Measurements from ENCODE around the gene AGPS. TPM values are rescaled to one million over a fixed set of nuclear protein-coding genes. Genes with fewer than 3 reads are reported as not detected.

The AGPS gene
- polyA plus RNA-seq, 1 experiment, result 22.6 TPM

- H3K9me3 ChIP-seq (ENCODE audit: control insufficient read depth, insufficient read depth, low read length), result no peaks in the 10 kb centered on the region
- CTCF ChIA-PET, result no interaction called here
- no peak for DNase-seq (ENCODE audit: low read depth, low spot score)
- POLR2A ChIA-PET, result no interaction called here
- no peak overlapping the region for H3K27ac ChIP-seq (ENCODE audit: low read depth, low read length)
- H3K27me3 ChIP-seq (ENCODE audit: control insufficient read depth, insufficient read depth, low read length), result no peaks in the 10 kb centered on the region
- H3K4me3 ChIP-seq (ENCODE audit: low read depth, low read length), result no peak overlapping the region
- TF ChIP-seq CTCF (IDR thresholded peaks at IDR 0.05; ENCODE audit: low read depth, low read length), result no peak
Measured at GRCh38 chr2:177537213-177537612, 144.6 kb downstream of the AGPS start.

GRCh38 chr2:177537636-177538035, 145.1 kb downstream of the AGPS start:
- Histone ChIP-seq H3K27me3 (ENCODE audit: control insufficient read depth, insufficient read depth, low read length) (no peaks in the 10 kb centered on the region), H3K4me3 (ENCODE audit: low read depth, low read length) (no peak overlapping the region), H3K9me3 (ENCODE audit: control insufficient read depth, insufficient read depth, low read length) (no peaks in the 10 kb centered on the region), H3K27ac (ENCODE audit: low read depth, low read length) (no peak overlapping the region)
- POLR2A ChIA-PET, result no interaction called here
- TF ChIP-seq CTCF (IDR thresholded peaks at IDR 0.05; ENCODE audit: low read depth, low read length), result no peak
- CTCF ChIA-PET, result no interaction called here
- DNase-seq (ENCODE audit: low read depth, low spot score), result no peak

GRCh38 chr2:177538323-177538722, 145.8 kb downstream of the AGPS start:
- H3K27ac ChIP-seq (ENCODE audit: low read depth, low read length), result no peak overlapping the region
- TF ChIP-seq CTCF (IDR thresholded peaks at IDR 0.05; ENCODE audit: low read depth, low read length), result no peak
- H3K4me3 ChIP-seq (ENCODE audit: low read depth, low read length), result no peak overlapping the region
- POLR2A ChIA-PET, result no interaction called here
- no peaks in the 10 kb centered on the region for H3K9me3 ChIP-seq (ENCODE audit: control insufficient read depth, insufficient read depth, low read length)
- CTCF ChIA-PET, result no interaction called here
- H3K27me3 ChIP-seq (ENCODE audit: control insufficient read depth, insufficient read depth, low read length), result no peaks in the 10 kb centered on the region
- DNase-seq (ENCODE audit: low read depth, low spot score), result no peak

- POLR2A ChIA-PET, result no interaction called here
- H3K27ac ChIP-seq (ENCODE audit: low read depth, low read length), result no peak overlapping the region
- no peaks in the 10 kb centered on the region for H3K27me3 ChIP-seq (ENCODE audit: control insufficient read depth, insufficient read depth, low read length)
- H3K9me3 ChIP-seq (ENCODE audit: control insufficient read depth, insufficient read depth, low read length), result no peaks in the 10 kb centered on the region
- DNase-seq (ENCODE audit: low read depth, low spot score), result no peak
- H3K4me3 ChIP-seq (ENCODE audit: low read depth, low read length), result no peak overlapping the region
- CTCF ChIA-PET, result interaction anchor here (1.4 kb wide), 1 partner anchor 64 kb away, joined by 8 read pairs; no protein-coding TSS in a partner anchor
- no peak for TF ChIP-seq CTCF (IDR thresholded peaks at IDR 0.05; ENCODE audit: low read depth, low read length)
Measured at GRCh38 chr2:177540283-177540682, 147.7 kb downstream of the AGPS start.

- ChIA-PET CTCF (interaction anchor here (1.4 to 1.7 kb wide), 2 partner anchors 52 to 63 kb away, joined by 6 to 8 read pairs; no protein-coding TSS in a partner anchor), POLR2A (no interaction called here)
- no peak for TF ChIP-seq CTCF (IDR thresholded peaks at IDR 0.05; ENCODE audit: low read depth, low read length)
- Histone ChIP-seq H3K4me3 (ENCODE audit: low read depth, low read length) (no peak overlapping the region), H3K27ac (ENCODE audit: low read depth, low read length) (no peak overlapping the region), H3K27me3 (ENCODE audit: control insufficient read depth, insufficient read depth, low read length) (no peaks in the 10 kb centered on the region), H3K9me3 (ENCODE audit: control insufficient read depth, insufficient read depth, low read length) (no peaks in the 10 kb centered on the region)
- DNase-seq (ENCODE audit: low read depth, low spot score), result no peak
Measured at GRCh38 chr2:177541258-177541991, 148.9 kb downstream of the AGPS start.

All from AG04450 (cell line).